H9 (cell line): ENCODE results near the gene RPL10A. TPM values are rescaled to one million over a fixed set of nuclear protein-coding genes. Genes with fewer than 3 reads are reported as not detected.

Experiments
- DNase-seq: peaks from one replicate; pipeline ENCODE4 v3.0.0-alpha.2; 2017
- H2AFZ ChIP-seq: one replicate; pipeline ENCODE4 v1.6.1; 2013; ENCODE audit warnings: mild to moderate bottlenecking, low read length, control low read depth, moderate library complexity
- H2AK5ac ChIP-seq: 2 replicates; pipeline ENCODE4 v1.6.1; 2013; ENCODE audit warnings: low read length, control low read depth, mixed read lengths; ENCODE audit not compliant: insufficient read length
- H2BK120ac ChIP-seq: one replicate; pipeline ENCODE4 v1.6.1; 2013; ENCODE audit warnings: low read depth, mild to moderate bottlenecking, low read length, control low read depth, inconsistent platforms; ENCODE audit not compliant: poor library complexity, severe bottlenecking
- H2BK12ac ChIP-seq: 2 replicates; pipeline ENCODE4 v1.6.1; 2013; ENCODE audit warnings: low read length, control low read depth, mixed read lengths, low read depth; ENCODE audit not compliant: insufficient read length
- H2BK15ac ChIP-seq: 2 replicates; pipeline ENCODE4 v1.6.1; 2013; ENCODE audit warnings: low read depth, low read length, control low read depth
- H2BK20ac ChIP-seq: one replicate; pipeline ENCODE4 v1.6.1; 2013; ENCODE audit warnings: low read depth, mild to moderate bottlenecking, low read length, control low read depth, inconsistent platforms; ENCODE audit not compliant: poor library complexity, severe bottlenecking
- H2BK5ac ChIP-seq: 2 replicates; pipeline ENCODE4 v1.6.1; 2013; ENCODE audit warnings: low read length, control low read depth, mixed read lengths; ENCODE audit not compliant: insufficient read length
- H3K14ac ChIP-seq: 2 replicates; pipeline ENCODE4 v1.6.1; 2013; ENCODE audit warnings: low read length, control low read depth; ENCODE audit not compliant: insufficient read depth
- H3K18ac ChIP-seq: 2 replicates; pipeline ENCODE4 v1.6.1; 2013; ENCODE audit warnings: low read depth, mild to moderate bottlenecking, mixed read lengths, low read length, control low read depth; ENCODE audit not compliant: insufficient read length
- H3K23ac ChIP-seq: 2 replicates; pipeline ENCODE4 v1.6.1; 2013; ENCODE audit warnings: low read length, control low read depth, mixed read lengths, low read depth; ENCODE audit not compliant: insufficient read length
- H3K23me2 ChIP-seq: 2 replicates; pipeline ENCODE4 v1.6.1; 2013; ENCODE audit warnings: low read depth, mild to moderate bottlenecking, mixed read lengths, low read length, control low read depth; ENCODE audit not compliant: insufficient read length, poor library complexity, severe bottlenecking
- H3K27ac ChIP-seq: 2 replicates; pipeline ENCODE4 v1.5.1; 2013; ENCODE audit warnings: low read length, control low read depth, mixed read lengths, low read depth; ENCODE audit not compliant: insufficient read length
- H3K27me3 ChIP-seq: 2 replicates; pipeline ENCODE4 v1.6.1; 2013; ENCODE audit warnings: low read length, control low read depth, inconsistent platforms; ENCODE audit not compliant: insufficient read depth
- H3K4ac ChIP-seq: 2 replicates; pipeline ENCODE4 v1.6.1; 2013; ENCODE audit warnings: low read depth, mild to moderate bottlenecking, control low read depth, inconsistent platforms, low read length, moderate library complexity
- H3K4me1 ChIP-seq: 2 replicates; pipeline ENCODE4 v1.6.1; 2013; ENCODE audit warnings: low read length, control low read depth, inconsistent platforms; ENCODE audit not compliant: insufficient read depth
- H3K4me2 ChIP-seq: 2 replicates; pipeline ENCODE4 v1.6.1; 2013; ENCODE audit warnings: low read length, control low read depth, mixed read lengths; ENCODE audit not compliant: insufficient read length, insufficient read depth
- H3K56ac ChIP-seq: 2 replicates; pipeline ENCODE4 v1.6.1; 2013; ENCODE audit warnings: low read depth, mild to moderate bottlenecking, mixed read lengths, low read length, control low read depth; ENCODE audit not compliant: insufficient read length
- H3K79me1 ChIP-seq: 2 replicates; pipeline ENCODE4 v1.6.1; 2013; ENCODE audit warnings: low read depth, mild to moderate bottlenecking, moderate library complexity, low read length, control low read depth, inconsistent platforms; ENCODE audit not compliant: insufficient read depth, poor library complexity, severe bottlenecking
- H3K79me2 ChIP-seq: 2 replicates; pipeline ENCODE4 v1.6.1; 2013; ENCODE audit warnings: low read length, control low read depth, inconsistent platforms; ENCODE audit not compliant: insufficient read depth
- H3K9ac ChIP-seq: 2 replicates; pipeline ENCODE4 v1.6.1; 2013; ENCODE audit warnings: low read length, control low read depth, mixed read lengths; ENCODE audit not compliant: insufficient read length; ENCODE audit errors: extremely low read depth
- H3K9me3 ChIP-seq: one replicate; pipeline ENCODE4 v1.6.1; 2013; ENCODE audit warnings: low read depth, low read length, inconsistent platforms; ENCODE audit not compliant: control insufficient read depth
- H3T11ph ChIP-seq: one replicate; pipeline ENCODE4 v1.6.1; 2013; ENCODE audit warnings: mild to moderate bottlenecking, low read length, control low read depth, inconsistent platforms
- H4K20me1 ChIP-seq: one replicate; pipeline ENCODE4 v1.6.1; 2013; ENCODE audit not compliant: control insufficient read depth, insufficient read length, insufficient read depth
- H4K5ac ChIP-seq: 2 replicates; pipeline ENCODE4 v1.6.1; 2013; ENCODE audit warnings: low read depth, mild to moderate bottlenecking, mixed read lengths, low read length, control low read depth; ENCODE audit not compliant: insufficient read length
- H4K8ac ChIP-seq: replicated peaks from 2 replicates; pipeline ENCODE4 v1.6.1; 2013; ENCODE audit warnings: low read length, control low read depth, mixed read lengths, low read depth; ENCODE audit not compliant: insufficient read length
- H4K91ac ChIP-seq: 2 replicates; pipeline ENCODE4 v1.6.1; 2013; ENCODE audit warnings: low read depth, mild to moderate bottlenecking, moderate library complexity, mixed read lengths, low read length, control low read depth; ENCODE audit not compliant: insufficient read length
- H3K27ac Mint-ChIP-seq, 3 experiments: 2 replicates in 2 of 3; 3 replicates in 1 of 3; pipeline ENCODE4 v1.8.0; 2020 to 2021; ENCODE audit warnings: mixed read lengths in 3 of 3, mild to moderate bottlenecking in 1 of 3, moderate library complexity in 1 of 3
- H3K27me3 Mint-ChIP-seq: 2 replicates; pipeline ENCODE4 v1.8.0; 2021; ENCODE audit warnings: low read depth, mild to moderate bottlenecking, moderate library complexity, mixed read lengths
- H3K36me3 Mint-ChIP-seq, 3 experiments: 2 replicates in 2 of 3; 3 replicates in 1 of 3; pipeline ENCODE4 v1.8.0; 2020 to 2021; ENCODE audit warnings: low read depth in 3 of 3, mixed read lengths in 3 of 3; ENCODE audit not compliant: insufficient read depth in 1 of 3
- H3K4me1 Mint-ChIP-seq, 2 experiments: 2 replicates each; pipeline ENCODE4 v1.8.0; 2020; ENCODE audit warnings: mixed read lengths in 2 of 2
- H3K4me3 Mint-ChIP-seq, 2 experiments: 2 replicates in 1 of 2; 3 replicates in 1 of 2; pipeline ENCODE4 v1.8.0; 2020 to 2021; ENCODE audit warnings: mild to moderate bottlenecking in 2 of 2, mixed read lengths in 2 of 2, moderate library complexity in 1 of 2
- H3K9me3 Mint-ChIP-seq, 2 experiments: 2 replicates in 1 of 2; 3 replicates in 1 of 2; pipeline ENCODE4 v1.8.0; 2020; ENCODE audit warnings: mild to moderate bottlenecking in 2 of 2, mixed read lengths in 2 of 2, moderate library complexity in 1 of 2
- CTCF ChIP-seq: fragments of 200-600 bp; sonication (generic); conservative IDR thresholded peaks from 3 replicates; pipeline ENCODE4 v1.8.0; 2021; ENCODE audit warnings: antibody characterized with exemption, mild to moderate bottlenecking
- WGBS: extraction: QIAGEN DNeasy Blood & Tissue Kit; methylation state at CpG from one replicate; pipeline ENCODE4 v1.1.7; 2013; ENCODE audit warnings: missing lambda C conversion rate, low lambda C conversion rate, mixed read lengths; ENCODE audit not compliant: insufficient read length; ENCODE audit errors: extremely low coverage; 5-methylcytosine and 5-hydroxymethylcytosine counted together
- total RNA-seq: library from RNA; stranded (reverse); gene quantifications from 2 replicates; pipeline ENCODE4 v1.2.1, GENCODE V29; 2021

RPL10A gene
- total RNA-seq, 1 experiment from 2014 or later, result 1,830 TPM

- Histone ChIP-seq H3K18ac (no peak overlapping the region), H2BK120ac (no peak overlapping the region), H4K91ac (no peak overlapping the region), H3T11ph (no peak overlapping the region), H2BK12ac (no peak overlapping the region), H3K23ac (no peak overlapping the region), H3K4ac (no peak overlapping the region), H3K79me2 (no peaks in the 10 kb centered on the region), H2BK20ac (no peak overlapping the region), H3K9me3 (no peaks in the 10 kb centered on the region), H4K20me1 (no peaks in the 10 kb centered on the region), H2BK15ac (no peak overlapping the region), H3K27ac (no peak overlapping the region), H3K4me2 (no peak overlapping the region), H3K9ac (no peak overlapping the region), H2AFZ (no peak overlapping the region), H3K4me1 (no peaks in the 10 kb centered on the region), H3K27me3 (no peaks in the 10 kb centered on the region), H4K5ac (no peak overlapping the region), H3K79me1 (no peaks in the 10 kb centered on the region), H3K56ac (no peak overlapping the region), H2AK5ac (no peak overlapping the region), H2BK5ac (no peak overlapping the region), H4K8ac (no peak overlapping the region), H3K14ac (no peak overlapping the region), H3K23me2 (no peaks in the 10 kb centered on the region)
- peaks cover 11 to 59% (median 47%) of the 10 kb centered on the region in 3 experiments for H3K36me3 Mint-ChIP-seq
- DNase-seq, result no peak
- no peaks in the 10 kb centered on the region for H3K9me3 Mint-ChIP-seq
- no CpG with 5 or more reads among the region's 5 CpGs for WGBS
- peak overlapping the region in 1 of 3 experiments; percentile 35; a peak in 2 of 7 replicates for H3K27ac Mint-ChIP-seq
- peaks cover 1% of the 10 kb centered on the region; the same call in 1 of the 2 replicates for H3K27me3 Mint-ChIP-seq
- no peak overlapping the region for H3K4me3 Mint-ChIP-seq
- TF ChIP-seq CTCF, result no peak
- H3K4me1 Mint-ChIP-seq, result peaks cover 2 to 12% of the 10 kb centered on the region in 2 experiments; a peak in 3 of 4 replicates
Observed at GRCh38 chr6:35477551-35478179, 9.5 kb downstream of the RPL10A start.
